Fibroblast of upper back skin (primary cell): Measurements from ENCODE around the gene DAB2IP.

Experiments used
- DNase-seq: peaks from one replicate; pipeline ENCODE4 v3.0.0-alpha.2; 2013

DAB2IP gene

DNA sequence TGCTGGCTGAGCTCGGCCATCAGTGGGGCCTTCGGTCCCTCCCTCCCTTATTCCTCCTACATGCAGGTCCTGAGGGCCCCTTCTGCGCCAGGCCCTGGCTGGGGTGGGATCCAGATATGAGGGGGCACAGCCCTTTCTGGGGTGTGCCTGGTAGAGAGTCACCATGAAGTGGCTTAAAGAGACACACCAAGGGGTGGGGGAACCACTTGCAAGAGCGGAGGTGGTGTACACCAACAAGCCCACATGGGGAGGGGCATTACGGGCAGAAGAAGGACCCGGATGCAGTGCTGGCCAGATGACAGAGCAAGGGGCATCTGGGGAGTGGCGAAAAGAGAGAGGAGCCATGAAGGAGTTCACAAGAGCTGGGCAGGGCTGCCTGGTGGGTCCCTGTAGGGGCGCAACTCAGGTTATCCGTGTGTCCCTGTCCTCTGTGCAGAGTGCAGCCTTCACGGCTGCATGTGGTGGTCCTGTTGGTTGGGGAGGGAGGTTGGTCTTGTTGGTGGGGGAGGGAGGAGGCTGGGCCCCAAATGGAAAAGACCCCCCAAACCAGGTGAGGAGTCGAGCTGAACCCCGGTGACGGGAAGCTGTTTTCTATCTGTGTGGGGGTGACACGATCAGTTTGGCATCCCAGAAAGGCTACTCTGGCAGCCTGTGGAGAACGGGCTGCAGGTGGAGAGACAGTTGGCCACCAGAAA lies 158.1 kb downstream of the DAB2IP start:
- DNase-seq = no peak

DNA sequence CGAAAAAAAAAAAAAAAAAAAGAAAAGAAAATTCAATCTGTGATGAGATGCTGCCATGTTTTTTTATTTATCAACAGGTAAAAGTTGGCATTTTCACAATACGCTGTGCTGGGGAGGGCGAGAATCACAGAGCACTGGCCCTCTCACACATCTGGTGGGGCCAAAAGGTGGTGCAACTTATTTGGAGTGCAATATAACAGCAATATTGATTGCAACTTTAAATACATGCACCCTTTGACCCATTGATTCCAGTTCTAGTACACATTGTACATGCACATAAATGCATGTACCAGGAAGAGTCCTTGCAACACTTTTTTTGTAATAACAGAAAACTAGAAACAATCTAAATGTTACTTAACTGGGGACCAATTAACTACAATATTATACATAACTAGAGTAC lies 159.1 kb downstream of the DAB2IP start:
- DNase-seq = no peak

DNA sequence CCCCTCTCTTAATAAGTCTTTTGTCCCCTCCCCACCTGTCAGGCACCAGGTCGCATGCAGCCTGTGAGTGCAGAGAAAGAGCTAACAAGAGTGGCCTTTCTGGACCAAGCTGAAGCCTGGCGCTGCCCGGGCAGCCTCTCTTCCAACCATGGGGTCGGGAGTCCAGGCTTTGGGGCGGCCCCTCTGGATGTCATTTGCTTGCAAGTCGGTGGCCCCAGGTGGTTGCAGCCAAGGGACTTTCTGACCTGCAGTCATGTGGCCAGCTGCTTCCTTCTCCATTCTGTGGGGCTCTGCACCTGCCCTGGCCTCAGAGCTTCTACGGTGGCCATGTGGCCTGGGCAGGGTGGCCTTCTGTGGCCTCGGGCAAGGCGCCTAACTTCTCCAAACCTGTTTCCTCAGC lies 159.7 kb downstream of the DAB2IP start:
- no peak for DNase-seq

DNA sequence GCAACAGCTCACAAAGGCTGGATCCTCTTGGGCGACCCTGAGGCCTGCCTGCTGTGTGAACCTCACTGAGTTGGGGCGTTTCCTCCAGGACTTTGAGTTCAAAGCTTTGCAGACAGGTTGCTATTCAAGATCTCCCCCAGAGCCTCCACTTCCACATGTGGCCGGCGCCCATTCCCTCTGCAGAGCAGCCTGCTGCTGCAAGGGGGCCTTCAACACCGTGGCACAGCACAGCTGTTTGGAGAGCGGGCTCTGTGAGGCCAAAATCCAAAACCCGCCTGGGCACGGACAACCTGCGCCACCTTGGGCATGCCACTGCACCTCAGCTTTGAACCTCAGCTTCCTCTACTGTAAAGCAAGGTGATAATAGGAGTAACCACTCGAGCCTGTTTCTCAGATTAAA lies 160.3 kb downstream of the DAB2IP start:
- no peak for DNase-seq

DNA sequence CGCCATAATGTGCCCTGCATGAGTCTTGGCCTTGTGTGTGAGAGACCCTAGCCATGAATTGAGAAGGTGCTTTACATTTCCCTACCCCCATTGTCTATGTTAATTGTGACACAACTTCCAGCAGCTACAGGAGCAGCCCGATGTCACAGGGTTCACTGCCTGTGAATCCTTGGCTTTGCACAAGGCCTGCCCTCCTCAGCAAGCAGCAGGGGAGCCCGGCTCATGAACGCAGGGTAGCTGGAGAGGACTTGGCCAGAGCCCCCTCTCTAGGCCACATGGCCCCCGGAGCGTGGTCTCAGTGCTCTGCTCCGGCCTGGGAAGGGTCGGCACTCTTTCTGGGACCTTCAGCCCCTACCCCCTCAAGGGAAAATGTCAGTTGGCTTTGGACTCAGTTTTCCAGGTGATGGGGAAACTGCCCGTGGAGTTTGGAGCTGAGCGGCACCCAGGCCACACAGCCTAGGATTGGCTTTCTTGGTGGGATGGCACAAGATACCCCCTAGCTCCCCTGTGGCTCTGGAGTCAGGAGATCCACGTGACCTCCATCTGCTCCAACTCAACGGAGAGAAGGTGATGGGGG lies 160.8 kb downstream of the DAB2IP start:
- no peak for DNase-seq

DNA sequence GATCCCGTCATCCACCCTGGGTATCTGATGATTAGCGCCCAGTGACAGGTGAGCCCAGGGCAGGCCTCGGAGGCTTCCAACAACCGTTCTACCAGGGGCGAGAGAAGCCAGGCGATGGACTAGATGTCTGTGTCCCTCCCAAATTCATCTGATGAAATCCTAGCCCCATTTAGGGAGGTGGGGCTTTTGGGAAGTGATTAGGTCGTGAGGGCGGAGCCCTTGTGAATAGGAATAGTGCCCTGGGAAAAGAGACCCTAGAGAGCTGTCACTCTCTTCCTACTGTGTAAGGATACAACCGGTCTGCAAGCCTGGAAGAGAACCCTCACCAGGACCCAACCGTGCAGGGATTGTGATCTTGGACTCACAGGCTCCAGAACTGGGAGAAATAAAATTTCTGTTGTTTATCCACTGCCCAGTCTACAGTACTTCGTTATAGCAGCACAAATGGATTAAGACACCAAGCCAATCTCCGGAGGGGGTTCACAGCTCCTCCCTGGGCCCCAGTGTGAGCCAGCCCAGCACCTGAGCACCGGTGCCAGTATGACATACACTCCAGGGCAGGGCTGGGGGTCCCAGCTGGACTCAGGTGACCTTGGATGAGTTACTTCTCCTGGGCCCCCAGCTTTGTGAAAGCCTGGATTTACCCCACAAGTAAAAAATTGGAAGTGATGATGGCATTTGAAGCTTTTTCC lies 162.2 kb downstream of the DAB2IP start:
- no peak for DNase-seq

DNA sequence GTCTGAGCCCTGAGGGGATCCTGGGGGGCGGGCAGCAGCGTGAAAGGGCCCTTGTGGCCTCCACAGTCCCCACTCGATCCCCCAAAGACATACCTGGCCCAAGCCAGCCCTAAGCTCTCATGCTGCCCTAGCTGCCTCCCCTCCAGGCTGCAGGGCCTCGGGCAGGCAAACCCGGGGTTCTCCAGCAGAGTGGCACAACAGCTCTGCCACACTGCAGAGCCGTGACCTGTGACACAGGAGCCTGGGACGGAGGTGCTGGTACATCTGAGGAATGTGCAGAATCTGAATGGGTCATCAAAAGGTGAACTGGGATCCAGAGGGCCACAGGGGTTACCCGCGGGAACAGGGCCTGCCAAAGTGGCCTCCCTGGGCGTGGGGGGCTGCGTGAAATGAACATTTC lies 163.2 kb downstream of the DAB2IP start:
- no peak for DNase-seq

DNA sequence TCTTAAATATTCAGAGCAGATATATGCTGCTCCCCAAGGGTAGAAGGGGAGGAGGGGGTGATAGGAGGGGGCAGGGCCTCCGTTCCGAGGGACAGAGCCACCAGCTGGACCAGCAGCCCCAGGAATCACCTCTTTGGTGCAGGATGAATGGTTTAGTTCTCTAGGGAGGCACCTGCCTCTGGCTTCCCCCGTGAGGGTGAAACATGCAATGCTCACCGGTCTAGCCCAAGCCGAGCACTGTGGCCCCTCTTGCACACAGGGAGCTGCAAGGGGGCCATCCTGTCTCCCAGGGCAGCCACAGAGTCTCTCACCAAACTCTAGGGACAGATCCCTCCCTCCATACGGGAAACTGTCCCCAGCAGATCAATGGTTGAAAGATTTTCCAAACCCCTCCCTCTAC lies 163.7 kb downstream of the DAB2IP start:
- DNase-seq = no peak

DNA sequence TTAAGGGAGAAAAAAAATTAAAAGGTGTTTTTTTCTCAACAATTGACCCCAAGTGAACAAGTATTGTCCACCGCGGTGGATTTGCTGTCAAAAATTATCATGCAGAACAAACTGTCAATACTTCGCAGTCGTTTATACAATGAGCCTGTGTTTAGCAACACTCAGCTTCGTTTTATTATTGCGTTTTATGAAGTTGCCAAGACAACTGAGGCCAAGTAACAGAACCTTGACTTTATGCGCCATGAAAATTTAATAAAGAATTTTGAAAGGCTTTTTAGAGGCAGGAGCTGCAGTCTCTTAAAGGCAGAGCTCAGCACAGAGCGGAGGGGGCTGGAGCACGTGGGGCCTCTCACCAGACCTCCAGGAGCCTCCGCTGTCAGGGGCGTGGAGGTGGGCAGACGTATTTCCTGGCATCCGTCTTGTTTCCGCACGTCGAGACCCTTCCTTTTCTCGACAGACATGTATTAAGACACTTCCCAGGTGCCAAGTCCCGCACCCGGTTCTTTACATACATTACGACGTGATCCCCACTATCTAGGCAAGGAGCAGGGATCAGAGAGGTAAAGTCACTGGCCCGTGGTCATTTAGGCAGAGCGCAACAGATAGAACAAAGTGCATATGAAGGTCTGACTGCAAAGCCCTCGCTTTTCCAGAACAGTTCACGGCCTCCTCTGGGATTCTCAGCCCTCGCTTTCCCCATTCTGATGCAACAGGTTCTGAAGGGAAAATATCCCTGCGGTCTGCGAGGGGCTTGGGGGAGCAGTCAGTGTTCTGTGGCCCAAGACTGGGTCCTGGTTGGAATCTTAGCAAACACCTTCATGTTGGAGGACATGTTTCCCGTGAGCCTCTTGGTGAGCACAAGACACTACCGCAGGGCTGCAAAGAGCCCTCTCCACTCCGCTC lies 164.4 kb downstream of the DAB2IP start:
- no peak for DNase-seq

DNA sequence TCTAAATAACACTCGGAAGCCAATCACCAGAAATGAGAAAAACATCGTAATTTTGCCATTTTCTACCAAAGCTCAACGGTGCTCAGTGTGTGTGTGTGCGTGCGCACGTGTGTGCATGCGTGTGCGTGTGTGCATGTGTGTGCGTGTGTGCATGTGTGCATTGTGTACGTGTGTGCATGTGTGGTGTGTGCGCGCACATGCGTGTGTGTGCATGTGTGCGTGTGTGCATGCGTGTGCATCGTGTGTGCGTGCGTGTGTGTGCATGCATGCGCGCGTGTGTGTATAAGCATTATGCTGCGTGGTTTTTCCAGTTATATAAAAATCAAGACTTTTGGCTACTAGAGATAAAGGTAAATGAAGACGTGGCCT lies 165.0 kb downstream of the DAB2IP start:
- no peak for DNase-seq

DNA sequence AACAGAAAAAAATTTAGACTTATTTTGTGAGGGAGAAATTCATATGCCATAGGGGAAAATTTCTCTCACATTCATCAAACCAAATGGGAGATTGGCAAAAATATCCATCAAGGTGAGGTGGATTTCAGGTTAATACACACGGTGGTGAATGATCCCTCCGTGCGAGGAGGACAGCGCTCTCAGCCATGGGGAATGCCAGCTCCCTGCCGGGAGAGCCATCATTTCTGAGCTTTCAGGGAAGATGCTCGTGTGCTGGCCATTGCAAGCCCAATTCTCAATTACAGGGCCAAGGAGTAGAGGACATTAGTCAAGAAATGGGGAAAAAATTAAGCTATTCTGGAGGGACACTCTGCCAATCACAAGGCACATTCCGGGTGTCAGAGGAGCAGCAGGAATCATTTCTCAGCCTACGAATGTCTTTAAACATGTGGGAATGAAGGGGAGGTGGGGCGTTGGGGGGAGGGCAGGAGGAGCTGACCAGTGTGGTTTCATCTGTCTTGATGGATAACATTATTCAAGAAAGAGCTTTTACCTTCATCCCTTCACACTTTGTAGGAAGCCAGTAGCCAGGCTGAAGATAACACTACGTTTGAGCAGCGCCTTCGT lies 165.5 kb downstream of the DAB2IP start:
- DNase-seq = no peak

DNA sequence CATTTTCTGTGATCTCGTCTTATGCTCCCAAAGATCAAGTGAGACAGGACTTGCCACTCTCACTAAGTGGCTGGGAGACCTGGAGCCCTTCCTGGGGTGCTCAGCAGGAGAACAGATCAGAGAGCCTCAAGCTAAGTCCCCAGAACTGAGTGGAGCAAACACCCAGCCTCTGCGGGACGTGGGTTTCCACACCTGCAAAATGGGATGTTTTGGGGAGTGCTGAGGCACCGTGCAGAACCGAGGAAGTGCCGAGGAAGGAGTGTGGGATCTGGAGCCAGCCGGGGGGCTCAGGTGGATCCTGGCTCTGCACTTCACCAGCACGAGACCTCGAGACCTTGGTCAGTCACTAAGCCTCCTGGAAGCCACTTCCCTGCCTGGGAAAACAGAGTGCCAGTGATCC lies 166.0 kb downstream of the DAB2IP start:
- no peak for DNase-seq

DNA sequence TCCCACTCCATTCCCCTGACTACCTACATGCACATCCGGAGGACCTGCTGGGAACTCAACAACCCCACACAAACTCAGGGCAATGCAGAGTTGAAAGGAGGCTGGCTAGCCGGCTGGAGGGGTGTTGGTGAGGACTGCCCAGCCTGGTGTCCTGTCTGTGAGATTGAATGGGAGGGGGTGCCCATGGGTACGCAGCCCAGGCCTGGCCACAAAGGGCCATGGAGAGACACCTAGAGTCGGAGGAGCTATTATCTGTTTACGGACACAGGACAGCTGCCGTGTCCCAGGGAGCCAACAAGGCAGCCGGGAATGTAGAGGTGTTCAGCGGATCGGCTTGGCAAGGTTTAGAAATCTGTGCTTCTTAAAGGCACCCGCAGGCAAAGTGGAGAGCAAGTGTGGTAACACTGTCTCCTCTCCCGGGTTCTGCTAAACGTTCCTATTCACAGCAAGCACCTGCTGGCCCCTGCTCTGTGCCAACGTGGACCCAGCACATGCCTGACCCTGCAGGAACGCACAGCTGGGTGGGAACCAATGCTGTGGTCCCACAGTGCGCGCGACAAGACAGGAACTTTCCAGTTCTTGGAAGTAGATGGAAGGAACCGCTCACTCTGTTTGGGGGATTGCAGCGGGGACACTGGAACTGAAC lies 166.7 kb downstream of the DAB2IP start:
- no peak for DNase-seq

DNA sequence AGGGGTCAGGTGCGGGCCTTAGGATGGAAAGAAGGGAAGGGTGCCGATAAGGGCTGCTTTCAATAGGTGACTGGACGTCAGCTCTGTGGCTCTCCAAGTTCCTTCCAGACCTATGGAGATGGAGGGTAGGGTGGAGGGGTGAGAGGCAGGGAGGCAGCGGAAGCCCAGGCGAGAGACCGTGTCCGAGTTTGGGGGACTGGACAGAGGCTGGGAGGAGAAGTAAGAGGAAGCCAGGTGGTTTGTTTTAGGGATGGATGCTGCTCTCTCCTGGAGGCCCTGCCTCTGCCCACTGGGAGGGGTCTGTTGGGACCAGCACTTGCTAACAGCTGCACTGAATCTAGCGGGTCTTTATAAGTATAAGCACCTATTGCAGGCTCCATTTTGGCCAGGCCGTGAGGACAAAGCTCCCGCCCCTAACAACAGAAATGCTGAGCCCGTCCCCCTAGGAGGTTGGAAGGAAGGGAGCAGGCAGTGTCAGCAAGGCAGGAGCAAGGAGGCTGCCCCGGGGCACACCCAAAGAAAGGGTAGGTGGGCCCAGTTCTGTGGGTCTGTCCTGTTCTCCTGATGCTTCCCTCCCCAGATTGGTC lies 167.5 kb downstream of the DAB2IP start:
- DNase-seq = no peak

DNA sequence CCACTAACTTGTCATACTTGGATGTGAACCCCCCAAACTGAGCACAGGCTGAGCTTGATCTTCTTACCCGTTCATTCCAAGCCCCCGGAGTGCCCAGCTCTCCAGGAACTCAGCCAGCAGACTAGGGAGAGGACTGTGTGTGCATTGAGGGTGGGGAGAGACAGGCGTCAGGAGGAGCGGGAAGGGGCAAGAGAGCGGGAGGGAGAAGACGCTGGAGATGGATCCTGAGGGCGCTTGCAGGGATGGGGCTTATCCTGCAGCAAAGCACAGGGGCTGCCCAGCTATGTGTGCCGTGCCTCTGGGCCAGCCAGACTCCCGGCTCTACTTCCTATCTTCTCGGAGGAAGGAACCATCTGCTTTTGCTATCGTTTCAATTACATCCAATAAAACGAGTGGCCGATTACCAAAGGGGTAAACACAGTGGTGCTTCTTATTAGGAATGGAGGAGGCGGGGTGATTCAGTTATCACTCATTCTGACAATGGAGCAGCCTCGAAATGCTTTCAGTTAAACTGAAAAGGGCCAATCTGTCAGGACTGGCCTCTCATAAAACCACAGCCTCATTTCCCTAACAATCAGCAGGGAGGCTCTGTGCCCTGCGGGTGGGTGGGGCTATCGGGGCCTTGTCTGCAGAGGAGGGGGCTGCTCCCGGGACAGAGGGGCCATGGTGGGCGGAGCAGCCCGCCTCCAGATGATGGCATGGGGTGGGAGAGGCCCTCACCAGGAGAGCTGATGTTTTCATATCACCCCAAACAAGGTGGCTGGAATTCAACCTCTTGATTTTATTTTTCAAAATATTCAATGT lies 168.2 kb downstream of the DAB2IP start:
- peak; percentile 38 for DNase-seq

DNA sequence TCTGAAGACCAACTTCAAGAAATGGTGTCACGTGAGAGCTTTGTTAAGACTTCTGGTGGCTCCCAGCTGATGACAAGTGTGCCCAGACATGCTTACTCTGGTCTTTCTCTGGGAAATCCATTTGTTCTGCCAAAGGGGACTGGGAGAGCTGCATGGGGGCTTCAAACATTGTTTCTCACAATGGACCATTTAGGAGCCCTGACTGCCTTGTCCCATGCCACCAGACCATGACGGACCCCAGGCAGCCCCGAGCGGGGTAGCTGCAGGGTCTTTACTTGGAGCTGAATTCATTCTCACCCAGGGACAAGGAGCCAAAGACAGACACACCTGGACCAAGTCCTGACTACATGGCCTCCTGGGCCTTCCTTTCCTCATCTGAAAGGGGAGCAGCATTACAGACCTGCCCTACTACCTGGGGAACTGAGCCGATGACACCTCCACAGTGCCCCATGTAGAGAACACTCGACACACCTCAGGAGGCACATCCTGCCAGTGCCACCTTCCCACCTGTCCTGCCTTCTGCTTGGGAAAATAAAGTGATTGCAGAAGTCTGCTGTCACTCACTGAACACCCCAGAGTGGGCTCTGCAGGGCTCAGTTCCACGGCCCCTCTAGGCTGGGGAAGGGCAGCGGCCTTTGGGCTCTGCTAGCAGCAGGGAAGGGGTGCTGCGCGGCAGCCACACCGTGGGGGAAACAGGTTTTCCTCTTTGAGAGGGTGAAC lies 169.0 kb downstream of the DAB2IP start:
- DNase-seq = no peak

DNA sequence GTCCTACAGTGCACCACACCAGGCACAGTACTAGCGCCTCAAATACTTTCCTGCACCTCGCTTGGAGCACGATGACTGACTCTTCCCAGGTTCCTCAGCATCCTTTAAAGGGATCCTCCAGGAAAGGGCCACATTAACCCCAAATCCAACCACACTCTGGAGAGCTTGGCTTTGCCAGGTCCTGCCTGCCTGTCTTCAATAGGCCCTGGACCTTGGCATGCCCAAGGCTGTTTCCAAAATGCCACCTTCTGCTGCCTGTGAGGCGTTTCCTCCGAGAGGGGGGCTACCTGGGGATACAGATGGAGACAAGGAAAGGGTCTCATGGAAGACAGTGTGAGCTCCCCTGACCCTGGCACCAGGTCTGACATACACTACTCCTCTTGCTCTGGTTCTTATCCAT lies 169.9 kb downstream of the DAB2IP start:
- no peak for DNase-seq

DNA sequence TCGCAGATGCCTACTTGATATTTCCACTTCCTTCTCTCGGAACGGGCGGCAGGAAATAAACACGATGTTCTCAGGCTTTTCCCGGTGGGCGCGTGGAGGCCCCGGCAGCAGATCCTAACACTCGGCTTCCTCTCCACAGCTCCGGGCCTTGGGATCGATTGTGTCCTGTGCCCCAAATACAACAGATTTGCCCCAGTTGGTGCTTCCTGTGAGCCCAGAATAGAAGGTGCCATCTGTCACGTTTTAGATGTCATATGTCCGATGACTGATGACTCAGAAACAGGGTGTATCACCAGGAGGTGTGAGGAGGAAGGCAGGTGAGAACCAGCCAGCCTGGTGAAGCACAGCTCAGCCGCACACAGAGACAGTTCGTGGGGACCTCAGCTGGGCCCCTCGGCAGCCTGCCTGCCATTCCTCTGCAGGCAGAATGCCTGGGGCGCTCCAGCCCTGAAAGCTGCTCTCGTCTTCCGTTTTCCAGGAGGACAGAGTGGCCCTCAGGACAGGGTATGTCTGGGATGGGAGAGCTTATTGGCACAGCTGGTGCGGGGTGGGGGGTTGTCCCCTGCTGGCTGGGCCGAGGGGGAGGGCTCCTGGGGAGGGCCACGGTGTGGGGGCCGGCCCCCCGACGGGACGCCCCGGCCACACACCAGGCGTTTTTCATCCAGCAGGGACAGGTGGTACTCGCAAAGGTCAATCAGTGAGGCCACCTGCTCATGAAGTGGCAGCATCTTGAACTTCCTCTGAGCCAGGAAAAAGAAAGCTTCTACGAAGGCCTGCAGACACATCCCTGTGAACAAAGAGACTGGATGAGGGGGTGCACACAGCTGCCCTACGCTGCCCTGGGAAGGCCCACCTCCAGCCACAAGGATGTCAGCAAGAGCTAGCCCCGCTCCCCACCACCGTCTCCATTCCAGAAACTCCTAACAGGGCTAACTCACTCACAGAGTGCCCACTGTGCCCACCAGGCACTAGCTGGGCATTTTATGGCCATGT lies 171.0 kb downstream of the DAB2IP start:
- DNase-seq = no peak

DNA sequence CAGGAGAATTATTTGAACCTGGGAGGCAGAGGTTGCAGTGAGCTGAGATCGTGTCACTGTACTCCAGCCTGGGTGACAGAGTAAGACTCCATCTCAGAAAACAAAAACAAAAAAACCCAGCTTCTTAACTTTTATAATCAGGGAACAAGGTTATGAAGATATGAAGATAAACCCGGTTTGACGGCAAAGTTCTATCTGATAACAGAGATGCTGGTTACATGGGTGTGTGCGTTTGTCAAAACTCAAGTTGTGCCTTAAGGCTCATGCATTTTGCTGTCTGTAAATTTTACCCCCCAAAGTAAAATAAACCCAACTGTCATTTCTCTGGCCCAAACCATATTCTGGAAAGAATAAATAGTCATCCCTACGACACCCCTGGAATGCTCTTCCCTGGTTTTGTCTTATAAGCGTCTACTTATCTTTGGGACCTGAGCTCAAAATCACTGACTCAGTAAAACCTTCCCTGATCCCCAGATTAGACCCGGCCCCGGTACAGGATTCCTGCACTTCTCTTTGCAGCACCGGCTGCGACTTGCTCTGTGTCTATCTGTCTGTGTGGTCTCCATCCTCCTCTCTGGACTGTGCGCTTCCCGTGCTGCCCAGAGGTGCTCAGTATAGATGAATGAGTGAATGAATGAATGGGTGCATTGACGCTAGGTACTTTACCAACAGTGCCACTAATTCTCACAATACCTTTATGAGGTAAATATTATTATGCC lies 172.2 kb downstream of the DAB2IP start:
- DNase-seq = no peak
